ENCODE results near the gene PIP4K2C.
"Not testable (repeated sequence)": the region's sequence is repeated elsewhere in the genome, so short reads cannot be mapped to it uniquely, and the experiment has no call there.

Gene PIP4K2C

GRCh38 chr12:57611108-57611826, 20.3 kb downstream of the PIP4K2C start, which contains the start of gene ARHGEF25:
TSS of gene ARHGEF25 (plus strand) at chr12:57611435. CDS start at chr12:57611895, 460 bp downstream.
- DNase-seq = no peak

- DNase-seq = no peak
These were observed 21.1 kb downstream of the PIP4K2C start for GRCh38 chr12:57611827-57612710.

GRCh38 chr12:57612711-57613426, 21.9 kb downstream of the PIP4K2C start:
- no peak for DNase-seq

GRCh38 chr12:57613427-57614109, 22.6 kb downstream of the PIP4K2C start:
- no peak for DNase-seq

- DNase-seq = no peak
These were observed 23.4 kb downstream of the PIP4K2C start for GRCh38 chr12:57614178-57614947.

- no peak for DNase-seq
These were observed 24.0 kb downstream of the PIP4K2C start for GRCh38 chr12:57614948-57615500.

- DNase-seq = no peak
These were observed 24.6 kb downstream of the PIP4K2C start for GRCh38 chr12:57615637-57616036.

- DNase-seq = no peak
These were observed 25.6 kb downstream of the PIP4K2C start for GRCh38 chr12:57616383-57617101.

- no peak for DNase-seq
These were observed 26.9 kb downstream of the PIP4K2C start for GRCh38 chr12:57617942-57618341.

GRCh38 chr12:57618431-57618830, 27.4 kb downstream of the PIP4K2C start:
- not testable (repeated sequence) for DNase-seq

- DNase-seq = no peak
These were observed 28.0 kb downstream of the PIP4K2C start for GRCh38 chr12:57618966-57619433.

- no peak for DNase-seq
These were observed 28.6 kb downstream of the PIP4K2C start for GRCh38 chr12:57619434-57620244.

GRCh38 chr12:57620245-57620935, 29.4 kb downstream of the PIP4K2C start:
- no peak for DNase-seq

GRCh38 chr12:57620936-57621496, 30.0 kb downstream of the PIP4K2C start:
- DNase-seq = no peak

GRCh38 chr12:57621497-57622292, 30.7 kb downstream of the PIP4K2C start:
- DNase-seq = no peak

GRCh38 chr12:57622293-57623245, 31.6 kb downstream of the PIP4K2C start:
- no peak for DNase-seq

- DNase-seq = no peak
These were observed 32.4 kb downstream of the PIP4K2C start for GRCh38 chr12:57623385-57623784.

Measured in NCI-H2029 treated with DMSO at 0.1 percent for 48 hours (cell line).